Panc1 (cell line): ENCODE results near the gene CTNNAL1.

Source experiments
- POLR2AphosphoS5 ChIP-seq: IDR thresholded peaks from 2 replicates; pipeline ENCODE4 v1.6.1; 2012; ENCODE audit warnings: mild to moderate bottlenecking, low read depth, low read length, moderate library complexity
- TF ChIP-seq, protein P1 (sequence below): fragments of 450-650 bp; IDR thresholded peaks from 2 replicates; pipeline ENCODE4 v1.5.1; 2017; ENCODE audit warnings: mild to moderate bottlenecking

- no peak for TF ChIP-seq POLR2AphosphoS5
- TF ChIP-seq, protein P1, sequence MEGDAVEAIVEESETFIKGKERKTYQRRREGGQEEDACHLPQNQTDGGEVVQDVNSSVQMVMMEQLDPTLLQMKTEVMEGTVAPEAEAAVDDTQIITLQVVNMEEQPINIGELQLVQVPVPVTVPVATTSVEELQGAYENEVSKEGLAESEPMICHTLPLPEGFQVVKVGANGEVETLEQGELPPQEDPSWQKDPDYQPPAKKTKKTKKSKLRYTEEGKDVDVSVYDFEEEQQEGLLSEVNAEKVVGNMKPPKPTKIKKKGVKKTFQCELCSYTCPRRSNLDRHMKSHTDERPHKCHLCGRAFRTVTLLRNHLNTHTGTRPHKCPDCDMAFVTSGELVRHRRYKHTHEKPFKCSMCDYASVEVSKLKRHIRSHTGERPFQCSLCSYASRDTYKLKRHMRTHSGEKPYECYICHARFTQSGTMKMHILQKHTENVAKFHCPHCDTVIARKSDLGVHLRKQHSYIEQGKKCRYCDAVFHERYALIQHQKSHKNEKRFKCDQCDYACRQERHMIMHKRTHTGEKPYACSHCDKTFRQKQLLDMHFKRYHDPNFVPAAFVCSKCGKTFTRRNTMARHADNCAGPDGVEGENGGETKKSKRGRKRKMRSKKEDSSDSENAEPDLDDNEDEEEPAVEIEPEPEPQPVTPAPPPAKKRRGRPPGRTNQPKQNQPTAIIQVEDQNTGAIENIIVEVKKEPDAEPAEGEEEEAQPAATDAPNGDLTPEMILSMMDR = no peak
Observed at GRCh38 chr9:109011231-109011671, 2.0 kb downstream of the CTNNAL1 start.
